Measurements from ENCODE around the gene DTX1.

Gene DTX1

DNA sequence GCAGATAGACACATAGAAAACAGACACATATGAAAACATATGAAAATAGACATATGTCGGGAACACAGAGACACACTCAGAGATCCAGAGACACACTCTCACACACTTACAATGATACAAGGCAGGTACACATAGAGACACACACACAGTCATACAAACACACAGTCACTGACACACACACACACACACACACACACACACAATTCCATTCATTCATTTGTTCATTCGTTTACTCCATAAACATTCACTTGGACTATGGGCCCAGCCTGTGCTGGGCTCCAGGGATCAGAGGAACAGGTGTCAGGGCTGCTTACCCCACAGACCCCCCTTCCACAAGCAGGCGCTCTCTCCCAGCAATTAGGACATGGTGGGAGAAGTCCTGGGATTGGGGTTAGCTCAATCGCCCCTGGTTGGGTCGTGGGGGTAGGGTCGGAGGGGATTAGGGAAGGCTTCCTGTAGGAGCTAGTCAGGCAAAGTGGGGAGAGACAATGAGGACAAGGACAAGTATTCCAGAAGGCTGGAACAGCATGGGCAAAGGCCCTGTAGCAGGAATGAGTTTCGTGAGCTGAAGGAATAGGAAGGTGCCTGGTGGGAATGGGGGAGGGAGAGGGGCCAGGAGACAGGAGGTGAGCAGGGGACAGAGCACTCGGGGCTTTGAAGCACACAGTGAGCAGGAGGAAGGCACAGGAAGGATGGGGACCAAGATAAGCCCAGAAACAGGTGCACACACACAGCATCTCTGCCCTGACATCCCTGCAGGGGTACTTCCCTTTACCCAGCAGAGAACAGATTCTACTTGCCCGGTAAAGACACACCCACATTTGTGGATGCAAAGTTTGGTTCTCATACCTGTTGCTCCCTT lies 72.5 kb downstream of the DTX1 start:
- H3K36me3 ChIP-seq (ENCODE audit: insufficient read depth, low read length): no peaks in the 10 kb centered on the region
- H3K4me1 ChIP-seq (ENCODE audit: insufficient read depth, low read length): no peaks in the 10 kb centered on the region
- no peaks in the 10 kb centered on the region for H3K9me3 ChIP-seq (ENCODE audit: low read length)
- peaks cover 29% of the 10 kb centered on the region for H3K27me3 ChIP-seq (ENCODE audit: insufficient read depth, low read length)
- H2AFZ ChIP-seq (ENCODE audit: low read depth, low read length): no peak overlapping the region
- no peak overlapping the region for H3K4me3 ChIP-seq (ENCODE audit: low read length)

DNA sequence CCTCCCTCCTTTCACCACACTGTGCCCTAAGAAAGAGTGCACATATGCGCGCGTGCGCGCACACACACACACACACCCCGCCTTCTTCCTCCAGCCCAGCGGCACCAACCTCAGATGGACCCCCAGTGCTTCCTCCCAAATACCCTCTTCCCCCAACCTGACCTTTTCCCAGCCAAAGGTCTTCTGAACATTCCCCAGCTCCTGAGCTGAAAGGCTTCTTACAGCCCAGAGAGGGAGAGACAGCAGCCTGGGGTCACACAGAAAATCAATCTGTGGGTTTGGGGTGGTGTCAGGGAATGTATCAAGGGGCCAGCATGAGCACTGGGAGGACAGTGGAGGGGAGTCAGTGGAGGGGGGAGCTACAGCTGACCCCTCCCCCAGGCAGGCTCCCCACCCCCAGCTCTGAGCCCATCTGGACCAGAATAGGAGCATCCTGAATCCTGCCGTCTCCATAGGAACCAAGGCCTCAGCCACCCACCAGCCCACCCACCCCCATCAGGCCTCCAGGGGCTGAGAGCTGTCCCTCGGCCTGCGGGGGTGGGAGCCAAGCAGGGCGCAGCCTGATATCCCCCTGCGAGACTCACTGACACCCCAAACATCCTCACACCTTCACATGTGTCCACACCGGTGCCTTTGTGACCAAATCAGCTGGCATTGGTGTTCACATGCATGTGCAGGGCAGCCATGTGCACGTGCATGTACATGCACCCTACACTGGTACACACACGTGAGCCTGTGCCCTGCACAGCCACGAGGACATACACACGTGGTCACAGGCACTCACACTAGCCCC lies 73.3 kb downstream of the DTX1 start:
- H3K27me3 ChIP-seq (ENCODE audit: insufficient read depth, low read length): peaks cover 37% of the 10 kb centered on the region
- H3K9me3 ChIP-seq (ENCODE audit: low read length): no peaks in the 10 kb centered on the region
- no peak overlapping the region for H3K4me3 ChIP-seq (ENCODE audit: low read length)
- H3K4me1 ChIP-seq (ENCODE audit: insufficient read depth, low read length): no peaks in the 10 kb centered on the region
- no peak overlapping the region for H2AFZ ChIP-seq (ENCODE audit: low read depth, low read length)
- no peaks in the 10 kb centered on the region for H3K36me3 ChIP-seq (ENCODE audit: insufficient read depth, low read length)

DNA sequence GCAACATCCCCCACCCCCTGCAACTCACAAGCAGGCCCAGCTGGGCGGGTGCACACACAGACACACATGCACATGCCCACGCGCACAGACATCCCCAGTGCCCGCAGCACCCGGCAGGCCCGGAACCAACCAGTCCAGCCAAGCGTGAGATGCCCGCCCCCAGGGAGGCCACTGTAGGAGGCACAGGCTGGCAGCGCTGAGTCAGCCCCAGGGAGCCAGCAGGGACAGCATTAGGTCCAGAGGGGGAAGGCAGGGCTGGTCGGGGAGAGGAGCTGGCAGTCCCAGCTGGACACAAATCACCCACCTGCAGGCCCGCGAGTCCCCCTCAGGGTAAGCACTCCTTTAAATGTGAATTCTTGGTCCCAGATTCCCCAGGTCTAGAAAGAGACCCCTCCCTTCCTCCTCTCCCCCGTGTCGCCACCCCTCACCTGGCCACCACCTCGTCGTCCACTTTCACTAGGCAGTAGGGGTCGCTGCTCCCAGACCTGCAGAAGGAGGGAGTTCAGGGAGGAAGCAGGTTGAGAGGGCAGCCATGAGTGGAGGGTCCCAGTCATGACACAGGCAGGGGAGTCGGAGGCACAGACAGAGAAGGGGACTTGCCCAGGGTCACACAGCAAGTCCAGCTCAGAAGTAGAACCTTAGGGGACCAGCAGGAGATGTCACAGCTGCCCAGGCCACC lies 74.1 kb downstream of the DTX1 start:
- Histone ChIP-seq H3K27me3 (ENCODE audit: insufficient read depth, low read length) (peaks cover 43% of the 10 kb centered on the region), H3K9me3 (ENCODE audit: low read length) (no peaks in the 10 kb centered on the region), H3K4me3 (ENCODE audit: low read length) (no peak overlapping the region)

DNA sequence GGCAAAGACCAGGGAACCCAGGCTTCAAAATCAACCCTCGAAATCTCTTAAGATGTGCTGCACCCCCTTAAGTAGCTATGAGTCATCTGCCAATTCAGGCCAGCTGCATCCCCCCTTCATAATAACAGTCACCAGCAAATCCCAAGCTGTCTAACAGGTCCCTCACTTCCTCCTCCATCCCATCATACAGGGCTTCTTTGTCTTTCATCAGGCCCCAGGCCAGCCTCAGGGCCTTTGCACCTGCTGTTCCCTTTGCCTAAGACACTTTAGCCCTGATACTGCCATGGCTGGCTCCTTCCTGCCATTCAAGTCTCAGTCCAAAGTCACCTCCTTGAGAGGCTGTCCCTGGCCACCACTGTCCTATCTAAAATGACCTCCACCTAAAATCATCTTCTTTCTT lies 75.0 kb downstream of the DTX1 start:
- H3K4me1 ChIP-seq (ENCODE audit: insufficient read depth, low read length): no peaks in the 10 kb centered on the region
- H3K9me3 ChIP-seq (ENCODE audit: low read length): no peaks in the 10 kb centered on the region
- H3K4me3 ChIP-seq (ENCODE audit: low read length): no peak overlapping the region
- H2AFZ ChIP-seq (ENCODE audit: low read depth, low read length): no peak overlapping the region
- H3K36me3 ChIP-seq (ENCODE audit: insufficient read depth, low read length): no peaks in the 10 kb centered on the region
- peaks cover 52% of the 10 kb centered on the region for H3K27me3 ChIP-seq (ENCODE audit: insufficient read depth, low read length)

More for the DNA sequence above, 74.1 kb downstream of the DTX1 start:
- Histone ChIP-seq H3K4me1 (ENCODE audit: insufficient read depth, low read length) (no peaks in the 10 kb centered on the region), H2AFZ (ENCODE audit: low read depth, low read length) (no peak overlapping the region), H3K36me3 (ENCODE audit: insufficient read depth, low read length) (no peaks in the 10 kb centered on the region)

DNA sequence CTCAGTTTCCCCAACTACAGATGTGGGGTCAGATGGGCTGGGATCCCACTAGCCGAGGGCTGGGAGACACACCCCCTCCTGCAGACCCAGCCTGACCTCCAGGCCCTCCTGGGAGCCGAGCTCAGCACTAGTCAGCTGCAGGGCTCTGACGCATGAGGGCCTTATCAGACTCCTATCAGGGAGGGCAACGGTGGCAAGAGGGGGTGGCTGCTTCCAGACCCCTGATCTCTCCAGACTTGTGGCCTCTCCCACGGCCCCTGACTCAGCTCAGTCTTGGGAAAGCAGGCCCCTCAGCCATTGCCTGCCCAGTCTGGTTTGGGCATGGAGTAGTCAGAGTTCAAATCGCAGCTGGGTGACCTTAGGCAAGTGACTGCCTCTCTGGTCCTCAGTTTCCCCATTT lies 76.5 kb downstream of the DTX1 start:
- H3K9me3 ChIP-seq (ENCODE audit: low read length): no peaks in the 10 kb centered on the region
- H3K4me3 ChIP-seq (ENCODE audit: low read length): no peak overlapping the region
- H3K27me3 ChIP-seq (ENCODE audit: insufficient read depth, low read length): peaks cover 49% of the 10 kb centered on the region
- H3K36me3 ChIP-seq (ENCODE audit: insufficient read depth, low read length): no peaks in the 10 kb centered on the region
- no peak overlapping the region for H2AFZ ChIP-seq (ENCODE audit: low read depth, low read length)
- H3K4me1 ChIP-seq (ENCODE audit: insufficient read depth, low read length): no peaks in the 10 kb centered on the region

DNA sequence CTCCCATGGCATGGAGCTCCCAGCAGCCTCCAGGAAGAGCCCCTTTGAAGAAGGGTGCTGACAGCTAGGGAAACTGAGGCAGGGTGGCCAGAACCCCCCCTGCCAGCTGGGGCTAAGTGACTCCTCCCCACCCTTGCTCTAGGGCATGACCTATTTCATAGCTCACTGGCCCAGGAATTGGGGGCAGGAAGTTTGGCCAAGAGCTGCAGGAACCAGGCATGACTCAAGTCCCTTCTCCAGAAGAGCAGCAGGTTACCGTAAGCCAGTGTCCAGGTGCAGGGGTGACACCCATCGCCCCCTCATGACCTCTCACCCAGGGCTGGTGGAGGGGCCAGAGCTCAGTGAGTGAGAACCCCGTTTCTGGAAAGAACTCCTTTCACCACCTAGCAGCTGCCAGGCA lies 77.1 kb downstream of the DTX1 start:
- Histone ChIP-seq H3K4me1 (ENCODE audit: insufficient read depth, low read length) (no peaks in the 10 kb centered on the region), H2AFZ (ENCODE audit: low read depth, low read length) (no peak overlapping the region), H3K27me3 (ENCODE audit: insufficient read depth, low read length) (peaks cover 49% of the 10 kb centered on the region), H3K36me3 (ENCODE audit: insufficient read depth, low read length) (no peaks in the 10 kb centered on the region), H3K9me3 (ENCODE audit: low read length) (no peaks in the 10 kb centered on the region), H3K4me3 (ENCODE audit: low read length) (no peak overlapping the region)

DNA sequence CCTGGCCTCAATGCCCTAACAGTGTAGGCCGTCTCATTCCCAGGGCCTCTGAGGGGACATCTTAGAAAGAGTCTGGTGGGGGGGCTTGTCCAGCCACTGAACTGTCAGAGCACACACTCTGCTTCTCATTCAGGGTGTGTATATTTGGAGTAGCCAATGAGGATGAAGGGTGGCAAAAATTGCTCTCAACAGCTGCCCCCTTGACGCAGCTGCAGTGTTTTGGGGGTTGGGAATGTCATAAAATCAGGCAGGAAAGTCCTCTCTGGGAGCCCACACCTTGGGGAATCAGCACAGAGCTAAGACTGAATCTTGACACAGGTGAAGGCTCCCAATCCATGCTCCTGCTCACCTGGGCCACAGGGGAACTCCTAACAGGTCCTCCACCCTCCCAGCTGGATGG lies 77.5 kb downstream of the DTX1 start:
- peaks cover 45% of the 10 kb centered on the region for H3K27me3 ChIP-seq (ENCODE audit: insufficient read depth, low read length)
- no peaks in the 10 kb centered on the region for H3K9me3 ChIP-seq (ENCODE audit: low read length)
- no peaks in the 10 kb centered on the region for H3K36me3 ChIP-seq (ENCODE audit: insufficient read depth, low read length)
- no peak overlapping the region for H3K4me3 ChIP-seq (ENCODE audit: low read length)
- no peak overlapping the region for H2AFZ ChIP-seq (ENCODE audit: low read depth, low read length)
- H3K4me1 ChIP-seq (ENCODE audit: insufficient read depth, low read length): no peaks in the 10 kb centered on the region

DNA sequence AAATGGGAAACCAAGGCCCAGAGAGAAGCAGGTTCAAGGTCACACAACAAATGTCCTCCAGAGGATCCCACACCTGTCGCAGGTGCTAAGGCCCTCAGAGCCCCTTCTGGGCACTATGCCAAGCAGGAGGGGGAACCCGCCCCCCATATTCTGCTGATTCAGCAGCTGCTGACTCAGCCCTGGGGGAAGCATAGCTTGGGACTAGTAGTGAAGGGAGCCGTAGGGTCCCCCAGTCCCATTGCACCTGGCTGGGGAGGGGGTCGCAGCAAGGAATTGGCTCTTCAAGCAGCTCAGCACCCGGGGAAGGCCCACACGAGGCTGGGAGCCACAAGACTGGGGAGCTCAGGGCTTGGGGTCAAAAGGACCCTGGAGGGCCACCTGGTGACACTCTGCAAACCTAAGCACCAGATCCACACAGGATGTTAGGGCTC lies 78.0 kb downstream of the DTX1 start:
- no peaks in the 10 kb centered on the region for H3K36me3 ChIP-seq (ENCODE audit: insufficient read depth, low read length)
- H3K4me3 ChIP-seq (ENCODE audit: low read length): no peak overlapping the region
- no peaks in the 10 kb centered on the region for H3K4me1 ChIP-seq (ENCODE audit: insufficient read depth, low read length)
- H3K9me3 ChIP-seq (ENCODE audit: low read length): no peaks in the 10 kb centered on the region
- H3K27me3 ChIP-seq (ENCODE audit: insufficient read depth, low read length): peaks cover 45% of the 10 kb centered on the region
- H2AFZ ChIP-seq (ENCODE audit: low read depth, low read length): no peak overlapping the region

DNA sequence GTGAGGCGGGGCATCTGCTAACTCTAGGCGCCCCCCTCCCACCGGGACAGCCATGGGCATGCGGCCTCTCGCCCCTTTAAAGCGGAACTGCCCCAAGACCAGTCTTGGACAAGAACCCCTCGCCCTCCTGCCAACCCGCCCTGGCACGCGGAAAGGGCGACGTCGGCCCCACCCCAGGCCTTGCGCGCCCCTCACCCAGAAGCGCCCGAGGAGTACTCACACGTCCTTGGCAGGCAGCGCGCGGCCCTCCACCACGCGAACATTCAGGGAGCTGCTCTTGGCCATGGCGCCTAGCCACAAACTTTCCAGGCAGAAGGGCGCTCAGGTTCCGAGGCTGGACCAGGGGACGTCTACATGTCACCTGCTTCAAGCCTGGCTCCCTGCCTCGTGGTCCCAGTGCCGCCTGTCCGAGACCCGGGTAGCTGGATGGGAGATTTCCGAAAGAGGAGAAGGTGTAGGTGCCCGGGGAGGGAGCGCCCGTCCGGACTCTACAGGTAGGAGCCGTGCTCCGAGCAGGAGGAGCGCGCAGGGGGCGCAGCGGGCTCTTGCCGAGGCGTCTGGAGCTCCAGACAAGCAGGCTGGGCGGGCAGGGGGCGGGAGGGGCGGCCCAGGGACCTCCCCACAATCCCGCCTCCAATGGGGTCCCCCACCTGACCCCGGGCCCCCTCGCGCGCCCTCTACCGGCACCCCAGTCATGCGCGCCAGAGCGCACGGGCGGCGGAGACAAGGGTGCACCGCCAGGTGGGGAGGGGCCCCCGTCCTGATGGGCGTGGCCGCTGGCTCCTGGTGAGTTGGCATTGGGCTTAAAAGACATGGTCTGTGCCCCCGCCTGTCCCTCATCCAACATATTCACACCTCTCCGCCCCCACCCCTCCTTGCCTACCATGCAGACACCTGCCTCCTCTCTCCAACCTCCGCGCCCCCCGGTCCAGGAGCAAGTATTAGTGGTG lies 78.9 kb downstream of the DTX1 start, which contains the start of gene RASAL1:
Gene RASAL1 (minus strand): TSS at position 584 of the 950 bp plus-strand sequence. CDS start 299 bp downstream, at position 285.
- H3K9me3 ChIP-seq (ENCODE audit: low read length): no peaks in the 10 kb centered on the region
- H3K27me3 ChIP-seq (ENCODE audit: insufficient read depth, low read length): peaks cover 45% of the 10 kb centered on the region
- no peak within 1 kb of the TSS for H2AFZ ChIP-seq (ENCODE audit: low read depth, low read length)
- no peaks in the 10 kb centered on the region for H3K36me3 ChIP-seq (ENCODE audit: insufficient read depth, low read length)
- no peak within 1 kb of the TSS for H3K4me3 ChIP-seq (ENCODE audit: low read length)
- H3K4me1 ChIP-seq (ENCODE audit: insufficient read depth, low read length): no peaks in the 10 kb centered on the region

DNA sequence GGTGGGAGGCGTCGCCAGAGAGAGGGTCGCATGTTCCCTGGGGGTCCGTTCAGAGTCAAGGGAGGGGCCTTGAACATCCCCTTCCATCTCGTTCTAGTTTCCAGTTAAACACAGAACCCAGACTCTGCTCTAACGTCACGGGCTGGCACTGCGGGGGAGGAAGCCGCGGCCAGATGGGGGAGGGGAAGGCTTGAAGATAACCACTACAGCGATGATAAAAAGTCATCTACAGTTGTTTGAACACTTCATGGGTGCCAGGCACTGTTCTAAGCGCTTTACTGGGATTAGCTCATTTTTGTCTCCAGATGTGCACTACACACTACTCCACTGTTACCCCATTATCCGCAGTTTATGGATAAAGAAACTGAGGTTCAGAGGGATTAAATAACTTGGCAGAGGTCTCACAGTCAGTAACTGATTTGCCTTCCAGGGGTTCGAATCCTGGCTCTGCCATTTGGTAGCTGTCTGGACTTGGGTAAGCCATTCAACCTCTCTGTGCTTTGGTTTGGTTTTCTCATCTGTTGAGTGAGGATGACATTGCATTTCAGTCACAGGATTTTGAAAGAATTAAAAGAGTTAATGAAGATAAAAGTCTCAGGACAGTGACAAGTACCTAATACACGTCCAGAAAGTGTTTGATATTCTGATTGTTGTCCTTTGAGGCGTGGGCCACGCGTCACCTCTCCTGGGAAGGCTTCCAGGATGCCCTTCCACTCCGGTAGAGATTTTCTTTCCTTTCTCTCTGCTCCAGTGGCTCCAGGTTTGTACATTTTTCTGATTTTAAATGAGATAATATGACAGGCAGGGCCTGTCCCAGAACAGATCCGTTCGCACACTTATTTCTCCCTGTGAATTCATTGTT lies 79.8 kb downstream of the DTX1 start:
- no peaks in the 10 kb centered on the region for H3K4me1 ChIP-seq (ENCODE audit: insufficient read depth, low read length)
- H3K9me3 ChIP-seq (ENCODE audit: low read length): no peaks in the 10 kb centered on the region
- no peaks in the 10 kb centered on the region for H3K36me3 ChIP-seq (ENCODE audit: insufficient read depth, low read length)
- H2AFZ ChIP-seq (ENCODE audit: low read depth, low read length): no peak overlapping the region
- peaks cover 44% of the 10 kb centered on the region for H3K27me3 ChIP-seq (ENCODE audit: insufficient read depth, low read length)
- H3K4me3 ChIP-seq (ENCODE audit: low read length): no peak overlapping the region

DNA sequence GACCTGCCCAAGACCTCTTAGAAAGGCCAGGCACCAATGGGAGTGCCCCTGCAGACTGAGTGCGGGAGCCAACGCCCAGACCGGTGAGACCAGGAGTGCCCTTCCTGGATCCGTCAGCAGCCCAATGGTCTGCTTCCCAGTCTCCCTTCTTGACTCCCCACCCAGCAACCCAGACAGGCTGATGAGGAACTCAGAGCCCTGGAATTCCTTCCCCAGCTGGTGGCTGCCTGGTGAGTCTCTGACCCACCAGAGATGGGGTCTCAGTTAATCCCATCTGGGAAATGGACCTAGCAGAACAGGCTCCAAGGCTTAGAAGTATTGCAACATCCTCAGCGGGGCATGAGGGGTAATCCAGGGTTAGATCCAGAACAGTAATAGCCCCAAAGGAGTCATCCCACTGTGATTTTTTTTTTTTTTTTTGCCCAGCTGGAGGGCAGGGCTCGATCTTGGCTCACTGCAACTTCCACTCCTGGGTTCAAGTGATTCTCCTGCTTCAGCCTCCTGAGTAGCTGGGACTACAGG lies 80.5 kb downstream of the DTX1 start:
- H3K36me3 ChIP-seq (ENCODE audit: insufficient read depth, low read length): no peaks in the 10 kb centered on the region
- no peaks in the 10 kb centered on the region for H3K9me3 ChIP-seq (ENCODE audit: low read length)
- no peaks in the 10 kb centered on the region for H3K4me1 ChIP-seq (ENCODE audit: insufficient read depth, low read length)
- H3K27me3 ChIP-seq (ENCODE audit: insufficient read depth, low read length): peaks cover 41% of the 10 kb centered on the region
- H3K4me3 ChIP-seq (ENCODE audit: low read length): no peak overlapping the region
- no peak overlapping the region for H2AFZ ChIP-seq (ENCODE audit: low read depth, low read length)
